ENCODE data around the gene EFS.
"Not testable (repeated sequence)": the region's sequence is repeated elsewhere in the genome, so short reads cannot be mapped to it uniquely, and the experiment has no call there.

Gene EFS

DNA sequence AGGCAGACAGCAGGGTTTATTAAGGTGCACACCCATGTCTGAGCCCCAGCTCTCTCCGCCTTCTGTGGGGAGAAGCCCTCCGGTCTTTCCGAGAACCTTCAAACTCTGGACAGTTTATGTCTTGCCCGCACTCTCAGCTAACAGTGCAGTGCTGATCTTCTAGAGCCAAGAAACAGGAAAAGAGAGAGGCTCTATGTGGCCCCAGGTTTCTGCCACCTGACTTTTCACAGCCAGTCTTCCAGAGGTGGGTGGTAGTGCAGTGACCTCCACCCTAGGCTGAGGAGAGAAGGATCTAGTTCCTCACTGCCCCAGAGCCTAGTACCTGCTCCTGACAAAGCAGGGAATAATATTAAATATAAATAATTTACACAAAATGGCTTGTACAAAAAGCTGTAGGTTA is 8.3 kb downstream of the EFS start:
- DNase-seq = no peak

DNA sequence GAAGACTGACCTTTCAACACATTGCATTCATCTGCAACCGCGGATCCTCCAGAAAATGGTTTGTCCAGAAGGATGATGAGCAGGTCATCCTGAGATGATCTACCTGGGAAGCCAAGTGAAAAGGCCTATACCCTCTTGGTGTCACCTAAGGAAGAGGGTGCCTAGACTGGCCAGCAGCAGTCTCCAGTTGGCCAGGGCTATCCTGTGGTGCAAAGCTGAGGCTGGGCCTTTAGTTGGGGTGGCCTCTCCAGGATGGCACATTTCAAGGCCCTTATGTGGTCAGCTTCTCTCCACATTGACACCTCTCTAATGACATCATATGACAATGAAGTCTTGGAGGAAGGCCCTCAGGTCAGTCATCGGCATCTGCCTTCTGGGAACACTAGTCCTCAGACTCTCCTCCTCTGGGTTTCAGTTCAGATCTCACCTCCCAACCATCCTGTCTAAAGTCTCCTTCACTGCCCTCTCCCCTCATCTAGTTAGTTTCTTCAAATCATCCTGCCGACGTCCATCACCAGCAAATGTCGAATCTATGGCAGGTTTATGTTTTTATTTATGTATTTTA is 9.0 kb downstream of the EFS start:
- DNase-seq = no peak

GRCh38 chr14:23354990-23355389 is 10.0 kb downstream of the EFS start:
- DNase-seq = no peak

DNA sequence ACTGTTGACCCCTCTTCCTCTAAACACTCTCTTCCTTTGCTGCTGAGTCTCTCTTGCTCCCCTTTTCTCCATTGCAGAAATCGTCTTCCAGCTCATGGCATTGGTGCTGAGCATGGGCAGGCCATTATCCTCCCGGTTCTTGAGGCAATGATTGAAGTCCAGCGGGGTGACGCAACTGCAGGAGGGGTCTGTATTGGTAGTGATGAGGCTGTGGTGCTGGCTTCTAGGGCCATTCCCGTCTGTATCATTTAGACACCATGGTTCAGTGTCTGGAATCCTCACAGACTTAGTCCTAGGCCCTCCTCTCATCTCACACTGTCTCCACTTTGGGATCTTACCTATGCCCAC is 11.6 kb downstream of the EFS start:
- no peak for DNase-seq

DNA sequence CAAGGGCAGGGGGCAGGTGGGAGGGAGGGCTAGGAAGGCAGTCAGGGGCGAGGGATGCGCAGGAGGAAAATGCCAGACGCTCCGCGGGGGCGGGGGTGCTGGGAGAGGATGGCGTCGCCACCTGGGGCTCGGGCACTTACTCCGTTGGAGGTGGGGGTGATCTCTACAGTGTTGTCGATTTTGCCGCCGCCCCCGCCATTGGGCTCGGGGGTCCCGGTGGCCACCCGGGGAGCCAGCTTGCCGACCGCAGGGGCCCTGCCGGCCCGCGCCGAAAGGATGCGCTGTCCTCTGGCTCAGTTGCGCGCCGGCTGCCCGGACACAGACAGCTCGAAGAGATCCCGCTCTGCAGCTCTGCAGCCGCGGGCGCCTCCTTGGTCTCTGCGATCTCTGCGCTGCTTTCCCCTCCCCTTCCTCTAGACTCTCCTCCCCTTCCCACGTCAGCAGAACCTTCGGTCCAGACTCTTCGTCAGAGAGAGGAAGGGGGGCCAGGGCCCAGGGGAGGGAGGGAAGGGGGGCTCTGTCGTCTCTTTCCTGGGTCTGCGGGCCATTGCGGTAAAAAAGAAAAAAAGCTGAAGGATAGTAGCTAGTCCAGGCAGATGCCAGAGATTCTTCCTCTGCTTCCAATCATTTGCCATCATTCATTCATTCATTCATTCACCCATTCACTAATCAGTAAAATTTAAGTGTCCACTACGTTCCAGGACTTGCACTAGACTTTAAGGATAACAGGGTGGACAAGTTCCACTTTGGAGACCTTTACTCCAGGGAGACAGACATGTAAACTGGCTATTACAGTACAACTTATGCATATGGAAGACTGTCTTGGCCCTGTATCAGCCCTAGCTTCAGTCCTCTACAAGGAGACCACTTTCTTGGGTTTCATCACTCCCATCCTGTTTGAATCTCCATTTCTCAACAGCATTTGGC is 12.2 kb downstream of the EFS start, which contains the start of gene SLC22A17:
SLC22A17 (minus strand) TSS at position 382 of the 927 bp plus-strand sequence.
- DNase-seq = peak; percentile 45 to 85

DNA sequence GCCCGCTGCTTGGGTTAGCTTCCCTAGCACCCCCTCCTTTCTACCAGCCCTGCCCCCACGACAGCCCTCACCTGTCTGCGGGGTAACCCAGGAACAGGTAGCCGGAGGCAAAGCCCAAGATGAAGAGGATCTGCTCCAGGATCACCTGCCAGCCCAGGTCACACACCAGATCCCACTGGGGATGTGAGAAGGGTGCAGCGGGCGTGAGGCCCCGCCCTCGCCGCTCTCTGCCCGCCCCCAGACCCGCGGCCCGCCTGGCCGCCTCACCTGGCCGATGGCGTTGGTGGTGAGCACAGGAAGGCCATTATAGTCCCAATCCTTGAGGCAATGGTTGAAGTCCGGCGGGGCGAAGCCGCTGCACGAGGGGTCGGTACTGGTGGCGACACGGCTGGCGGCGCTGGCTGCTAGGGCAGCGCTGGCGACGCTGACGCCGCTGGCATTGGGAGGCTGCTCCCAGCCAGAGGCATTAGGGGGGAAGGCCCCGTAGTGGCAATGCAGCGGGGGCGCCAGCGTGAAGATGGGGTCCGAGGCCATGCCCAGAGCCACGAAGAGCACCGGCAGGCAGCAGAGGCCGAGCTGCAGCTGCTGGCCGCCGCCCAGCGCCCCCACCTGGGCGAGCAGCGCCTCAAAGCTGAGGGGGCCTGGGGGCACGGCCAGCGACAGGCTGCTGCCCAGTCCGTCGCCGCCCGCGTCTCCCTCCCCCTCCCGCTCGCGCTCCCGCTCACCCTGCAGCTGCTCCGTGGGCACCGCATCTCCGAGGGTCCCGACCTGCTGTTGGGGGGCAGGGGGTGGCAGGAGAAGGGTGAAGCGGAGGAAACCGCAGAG is 13.1 kb downstream of the EFS start:
- peak in 1 of 2 experiments; percentile 61 for DNase-seq

GRCh38 chr14:23349156-23349845 is 15.7 kb downstream of the EFS start:
- DNase-seq = no peak

DNA sequence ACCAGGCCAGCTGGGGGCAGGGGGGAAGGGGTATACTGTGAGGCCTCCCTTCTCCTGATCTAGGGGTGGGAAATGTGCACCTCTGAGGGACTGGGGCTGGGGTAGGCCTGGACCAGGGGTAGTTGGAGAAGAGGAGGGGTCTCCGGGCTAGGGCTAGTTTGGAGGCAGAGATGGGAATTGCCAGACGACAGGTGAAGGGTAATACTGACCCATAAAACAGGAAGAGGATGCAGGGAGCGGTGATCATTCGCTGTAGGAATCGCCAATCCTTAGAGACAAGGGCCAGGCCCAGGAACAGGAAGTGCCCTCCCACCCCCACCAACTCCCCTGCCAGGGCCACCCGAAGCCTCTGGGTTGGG is 16.7 kb downstream of the EFS start:
- no peak for DNase-seq

- no peak for DNase-seq
Measured at GRCh38 chr14:23347406-23348296, 17.3 kb downstream of the EFS start.

DNA sequence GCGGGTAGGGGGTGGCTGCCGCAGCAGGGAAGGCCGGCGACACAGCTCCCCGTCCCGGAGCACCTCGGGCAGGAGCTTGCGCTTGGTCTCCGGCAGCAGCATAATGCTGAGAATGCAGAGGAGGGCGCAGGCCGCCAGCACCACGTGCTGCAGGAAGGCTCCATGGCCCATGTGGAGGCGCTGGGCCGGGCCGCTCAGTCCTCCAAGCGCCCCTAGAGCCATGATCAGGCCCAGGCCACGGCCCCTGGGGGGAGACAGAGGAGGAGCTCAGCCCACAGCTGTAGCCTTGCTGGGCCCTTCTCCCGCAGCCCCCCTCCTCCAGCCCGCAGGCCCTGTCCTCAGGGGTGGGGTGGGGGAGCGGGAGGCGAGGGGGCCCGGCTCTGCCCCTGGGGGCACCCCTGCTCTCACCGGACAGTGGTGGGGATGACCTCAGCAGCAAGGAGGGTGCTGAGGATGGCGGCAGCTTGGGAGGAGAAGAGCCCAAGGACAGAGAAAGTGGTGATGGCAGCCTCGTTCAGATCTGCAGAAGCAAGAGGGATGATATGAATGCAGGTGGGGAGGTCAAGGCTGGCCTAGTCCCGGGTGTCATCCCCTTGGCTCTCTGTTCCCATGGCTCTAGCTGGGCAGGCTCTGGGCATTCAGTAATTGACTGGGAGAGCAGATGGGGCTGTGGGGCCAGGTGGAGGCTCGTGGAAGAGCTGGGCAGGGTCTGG is 18.1 kb downstream of the EFS start:
- no peak for DNase-seq

- no peak for DNase-seq
Measured at GRCh38 chr14:23345987-23346692, 18.8 kb downstream of the EFS start.

DNA sequence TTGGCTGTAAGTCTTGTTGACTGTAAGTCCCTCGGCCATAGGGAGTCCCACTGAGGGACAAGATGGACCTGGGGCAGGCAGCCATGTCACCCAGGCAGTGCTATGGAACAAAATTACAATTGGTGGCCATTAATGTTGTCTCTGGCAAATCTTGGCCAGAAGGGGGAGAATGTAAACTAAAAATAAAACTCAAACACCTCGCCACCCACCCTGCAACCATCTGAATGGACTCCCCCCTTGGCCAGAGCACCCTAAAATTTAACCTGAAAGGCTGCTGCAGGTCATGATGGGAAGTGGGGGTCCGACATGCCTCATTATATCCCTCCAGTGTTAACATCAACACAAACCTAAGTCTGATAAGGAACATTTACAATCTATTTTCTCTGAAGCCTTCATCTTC is 20.5 kb downstream of the EFS start:
- no peak for DNase-seq

- DNase-seq = no peak
Measured at GRCh38 chr14:23339506-23340268, 25.3 kb downstream of the EFS start.

DNA sequence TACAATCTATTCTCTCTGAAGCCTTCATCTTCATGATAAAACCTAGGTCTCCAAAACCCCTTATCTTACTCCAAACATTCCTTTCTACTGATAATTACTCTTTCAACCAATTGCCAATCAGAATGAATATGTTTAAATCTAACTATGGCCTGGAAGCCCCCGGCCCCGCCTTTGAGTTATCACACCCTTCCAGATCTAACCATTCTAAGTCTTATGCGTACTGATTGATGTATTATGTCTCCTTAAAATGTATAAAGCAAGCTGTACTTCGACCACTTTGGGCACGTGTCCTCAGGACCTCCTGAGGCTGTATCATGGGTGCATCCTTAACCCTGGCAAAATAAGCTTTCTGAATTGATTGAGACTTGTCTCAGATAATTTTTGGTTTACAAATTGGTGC is 29.3 kb downstream of the EFS start:
- no peak for DNase-seq

DNA sequence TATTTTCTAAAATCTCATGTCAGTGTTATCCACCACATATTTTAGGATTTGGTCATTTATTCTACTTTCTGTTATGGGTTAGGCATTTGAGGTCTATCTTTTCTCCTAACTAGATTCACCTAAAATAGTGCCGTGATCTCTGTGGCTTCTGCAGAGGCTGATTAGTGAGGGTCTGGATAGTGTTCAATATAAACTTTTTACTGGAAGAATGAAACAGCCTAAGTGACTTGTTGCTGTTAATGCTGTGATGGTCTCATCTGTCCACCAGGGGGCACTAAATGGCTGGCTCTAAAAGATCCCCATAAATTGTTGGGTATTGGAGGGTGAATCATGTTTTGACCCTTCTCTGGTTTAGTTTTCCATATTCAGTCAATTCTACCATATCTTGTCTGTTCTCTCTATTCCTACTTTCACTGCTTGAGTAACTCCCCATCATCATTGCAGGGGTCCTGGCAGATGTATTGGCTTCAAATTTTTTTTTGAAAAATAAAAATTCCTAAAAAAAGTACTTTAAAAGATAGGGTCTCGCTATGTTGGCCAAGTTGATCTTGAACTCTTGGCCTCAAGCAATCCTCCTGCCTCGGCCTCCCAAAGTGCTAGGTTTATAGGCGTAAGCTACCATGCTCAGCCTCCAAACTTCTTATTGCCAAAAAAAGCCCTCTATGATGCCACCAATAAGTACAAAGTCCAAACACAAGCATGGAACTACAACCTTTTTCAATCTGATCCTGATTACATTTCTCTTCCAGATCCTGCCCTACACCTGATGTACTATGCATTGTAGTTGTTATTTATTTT is 36.8 kb downstream of the EFS start:
- DNase-seq = peak; percentile 27 to 82

- DNase-seq = no peak
Measured at GRCh38 chr14:23326491-23327332, 38.3 kb downstream of the EFS start.

DNA sequence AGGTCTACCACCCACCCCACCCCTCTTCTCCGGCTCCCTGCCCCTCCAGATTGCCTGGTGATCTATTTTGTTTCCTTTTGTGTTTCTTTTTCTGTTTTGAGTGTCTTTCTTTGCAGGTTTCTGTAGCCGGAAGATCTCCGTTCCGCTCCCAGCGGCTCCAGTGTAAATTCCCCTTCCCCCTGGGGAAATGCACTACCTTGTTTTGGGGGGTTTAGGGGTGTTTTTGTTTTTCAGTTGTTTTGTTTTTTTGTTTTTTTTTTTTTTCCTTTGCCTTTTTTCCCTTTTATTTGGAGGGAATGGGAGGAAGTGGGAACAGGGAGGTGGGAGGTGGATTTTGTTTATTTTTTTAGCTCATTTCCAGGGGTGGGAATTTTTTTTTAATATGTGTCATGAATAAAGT is 39.2 kb downstream of the EFS start:
- not testable (repeated sequence) for DNase-seq

- DNase-seq = no peak
Measured at GRCh38 chr14:23324993-23325392, 40.0 kb downstream of the EFS start.
